Measurements from ENCODE around the gene SLC22A1.
"Not testable (repeated sequence)": the region's sequence is repeated elsewhere in the genome, so short reads cannot be mapped to it uniquely, and the experiment has no call there.

Gene SLC22A1

GRCh38 chr6:160134779-160135547 lies 13.3 kb downstream of the SLC22A1 start:
- H3K27ac ChIP-seq: no peak overlapping the region
- DNase-seq (ENCODE audit: low read depth, low spot score): no peak

GRCh38 chr6:160135907-160136655 lies 14.5 kb downstream of the SLC22A1 start:
- no peak for DNase-seq (ENCODE audit: low read depth, low spot score)
- no peak overlapping the region for H3K27ac ChIP-seq

- DNase-seq (ENCODE audit: low read depth, low spot score): no peak
- H3K27ac ChIP-seq: no peak overlapping the region
Measured at GRCh38 chr6:160137130-160137988, 15.7 kb downstream of the SLC22A1 start.

- H3K27ac ChIP-seq: no peak overlapping the region
- DNase-seq (ENCODE audit: low read depth, low spot score): no peak
Measured at GRCh38 chr6:160137989-160138835, 16.6 kb downstream of the SLC22A1 start.

- H3K27ac ChIP-seq: no peak overlapping the region
- DNase-seq (ENCODE audit: low read depth, low spot score): no peak
Measured at GRCh38 chr6:160138839-160139419, 17.3 kb downstream of the SLC22A1 start.

- no peak overlapping the region for H3K27ac ChIP-seq
- no peak for DNase-seq (ENCODE audit: low read depth, low spot score)
Measured at GRCh38 chr6:160139420-160139851, 17.8 kb downstream of the SLC22A1 start.

- not testable (repeated sequence) for DNase-seq (ENCODE audit: low read depth, low spot score); H3K27ac ChIP-seq
Measured at GRCh38 chr6:160140493-160140892, 18.9 kb downstream of the SLC22A1 start.

GRCh38 chr6:160141001-160141726 lies 19.5 kb downstream of the SLC22A1 start:
- no peak overlapping the region for H3K27ac ChIP-seq
- no peak for DNase-seq (ENCODE audit: low read depth, low spot score)

- DNase-seq (ENCODE audit: low read depth, low spot score): no peak
- no peak overlapping the region for H3K27ac ChIP-seq
Measured at GRCh38 chr6:160142115-160142715, 20.6 kb downstream of the SLC22A1 start.

GRCh38 chr6:160146454-160147145 lies 25.0 kb downstream of the SLC22A1 start:
- H3K27ac ChIP-seq: no peak overlapping the region
- no peak for DNase-seq (ENCODE audit: low read depth, low spot score)

- DNase-seq (ENCODE audit: low read depth, low spot score): no peak
- H3K27ac ChIP-seq: no peak overlapping the region
Measured at GRCh38 chr6:160147146-160147536, 25.5 kb downstream of the SLC22A1 start.

GRCh38 chr6:160154471-160154870 lies 32.9 kb downstream of the SLC22A1 start:
- no peak for DNase-seq (ENCODE audit: low read depth, low spot score)

GRCh38 chr6:160156842-160157241 lies 35.2 kb downstream of the SLC22A1 start:
- no peak overlapping the region for H3K27ac ChIP-seq
- DNase-seq (ENCODE audit: low read depth, low spot score): no peak

More at GRCh38 chr6:160154471-160154870, 32.9 kb downstream of the SLC22A1 start:
- H3K27ac ChIP-seq: no peak overlapping the region

GRCh38 chr6:160160450-160160849 lies 38.8 kb downstream of the SLC22A1 start:
- no peak overlapping the region for H3K27ac ChIP-seq
- DNase-seq (ENCODE audit: low read depth, low spot score): no peak

- no peak overlapping the region for H3K27ac ChIP-seq
- DNase-seq (ENCODE audit: low read depth, low spot score): no peak
Measured at GRCh38 chr6:160160929-160161646, 39.5 kb downstream of the SLC22A1 start.

GRCh38 chr6:160161647-160161986 lies 40.0 kb downstream of the SLC22A1 start:
- H3K27ac ChIP-seq: no peak overlapping the region
- no peak for DNase-seq (ENCODE audit: low read depth, low spot score)

- H3K27ac ChIP-seq: no peak overlapping the region
- no peak for DNase-seq (ENCODE audit: low read depth, low spot score)
Measured at GRCh38 chr6:160162030-160162566, 40.5 kb downstream of the SLC22A1 start.

Measured in epithelial cell of prostate (primary cell).